Mucosa of descending colon (tissue), 3 donors: ENCODE data around the gene RPL39. TPM values are rescaled to one million over a fixed set of nuclear protein-coding genes. Genes with fewer than 3 reads are reported as not detected.
A peak's percentile ranks its signal among the peaks of the same experiment; 100 is the strongest.
"Not testable (repeated sequence)": the region's sequence is repeated elsewhere in the genome, so short reads cannot be mapped to it uniquely, and the experiment has no call there.

Source experiments
- ATAC-seq: fragments of 200-7000 bp; cut with Tn5 transposase; one replicate; pipeline ENCODE4 v1.9.1; 2020; ENCODE audit warnings: mild to moderate bottlenecking, moderate library complexity
- DNase-seq, 3 donors: peaks; one replicate each; pipeline ENCODE4 v3.0.0-alpha.2; 2020
- H3K36me3 ChIP-seq: fragments of 200-600 bp; one replicate; pipeline ENCODE4 v1.8.0; 2021; ENCODE audit warnings: low read depth, mild to moderate bottlenecking
- H3K4me1 ChIP-seq: fragments of 200-600 bp; one replicate; pipeline ENCODE4 v1.8.0; 2021; ENCODE audit warnings: low read depth, mild to moderate bottlenecking
- H3K4me3 ChIP-seq: fragments of 200-600 bp; one replicate; pipeline ENCODE4 v1.8.0; 2021; ENCODE audit warnings: mild to moderate bottlenecking
- H3K9me3 ChIP-seq: fragments of 200-600 bp; one replicate; pipeline ENCODE4 v1.8.0; 2021; ENCODE audit warnings: mild to moderate bottlenecking
- CTCF ChIP-seq: fragments of 200-600 bp; IDR thresholded peaks from one replicate; pipeline ENCODE4 v1.8.0; 2022; ENCODE audit warnings: antibody characterized with exemption, mild to moderate bottlenecking
- intact Hi-C, 2 donors: fragments of 100-400 bp; cut with DNase I in 1 of 2; cut with micrococcal nuclease in 1 of 2; formaldehyde crosslinking; loops; one replicate each; pipeline versions ENCODE4 v1.11.0 to v1.11.1; 2022; cut with DNase I, micrococcal nuclease
- total RNA-seq, 3 donors: library from RNA; stranded (reverse); fragmentation: NEBNext Ultra II Directional in 2 of 3; extraction: Animal tissue kit (Norgen Biotek cat#: 25700) in 2 of 3; gene quantifications; one replicate each; pipeline versions ENCODE4 v1.2.1 to v1.2.4, GENCODE V29; 2021 to 2023
- donor health status: DM: no; HTN: no; CAD: no; lungs with moderate emphysema.
- donor health status: DM: no; HTN: no; CAD: no.
- donor health status: DM: no; HTN: yes; CAD: no.

RPL39 gene
- total RNA-seq, 3 donors from 2014 or later: 1,241 to 1,374 (median 1,261) TPM

DNA sequence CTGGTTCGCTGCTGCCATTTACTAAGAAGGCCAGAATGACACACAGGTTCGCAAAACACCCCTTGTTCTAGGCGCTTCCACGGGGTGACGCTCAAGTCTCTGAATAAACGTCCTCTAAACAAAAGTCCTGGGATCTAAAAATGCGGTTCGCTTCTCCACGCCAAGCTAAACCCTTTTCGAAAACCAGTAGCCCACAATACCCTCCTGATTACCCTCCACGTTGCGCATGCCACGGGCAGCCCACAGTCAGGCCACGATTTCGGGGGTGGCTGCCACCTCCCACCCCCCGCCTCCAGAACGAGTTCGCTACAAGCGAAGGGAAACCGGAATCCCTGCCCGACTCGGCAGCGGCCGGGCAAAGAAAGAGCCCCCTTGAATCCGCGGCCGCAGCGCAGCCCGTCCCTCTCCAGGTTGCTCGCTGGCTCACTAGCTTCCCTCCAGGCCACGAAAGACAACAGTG, 423 bp downstream of the RPL39 start:
- Histone ChIP-seq H3K9me3 (no peaks in the 10 kb centered on the region), H3K4me3 (peak overlapping the region; percentile 46), H3K4me1 (peaks cover 17% of the 10 kb centered on the region), H3K36me3 (no peaks in the 10 kb centered on the region)
- peak in 2 of 3 donors; percentile 44 to 54 for DNase-seq
- ATAC-seq: peak; percentile 32
- no peak for TF ChIP-seq CTCF
- intact Hi-C loops: no loop called here

DNA sequence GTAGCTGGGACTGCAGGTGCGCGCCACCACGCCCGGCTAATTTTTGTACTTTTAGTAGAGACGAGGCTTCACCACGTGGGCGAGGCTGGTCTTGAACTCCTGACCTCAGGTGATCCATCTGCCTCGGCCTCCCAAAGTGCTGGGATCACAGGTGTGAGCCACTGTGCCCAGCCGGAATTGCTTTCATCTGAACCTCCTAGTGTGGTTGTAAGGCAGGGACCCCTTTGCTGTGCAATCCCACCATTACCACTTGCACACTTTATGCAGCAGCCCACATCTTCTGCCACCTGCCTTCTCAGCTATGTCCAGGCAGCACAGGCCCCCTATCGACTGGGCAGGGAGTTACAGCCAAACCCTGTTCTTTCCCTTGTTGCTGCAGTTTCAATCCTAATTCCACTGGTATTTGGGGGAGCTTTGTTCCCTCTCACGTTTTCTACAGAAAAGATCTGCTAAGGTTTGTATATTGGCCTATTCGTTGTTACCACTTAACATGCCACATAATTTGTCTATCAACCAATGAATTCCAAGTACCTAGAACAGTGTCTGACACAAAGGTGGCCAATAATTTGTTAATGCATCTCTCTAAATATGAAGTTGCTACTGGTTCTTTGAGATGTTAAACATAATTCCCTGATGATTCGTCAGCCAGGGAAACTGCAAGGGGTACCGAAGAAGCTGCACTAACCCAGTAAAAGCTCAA, 6.5 kb downstream of the RPL39 start:
- intact Hi-C loops: no loop called here
- TF ChIP-seq CTCF: no peak
- peak in 2 of 3 donors; percentile 48 to 49 for DNase-seq

GRCh38 chrX:119783026-119783425, 8.4 kb downstream of the RPL39 start:
- H3K9me3 ChIP-seq: no peaks in the 10 kb centered on the region
- DNase-seq (no peak), ATAC-seq (peak; percentile 27)
- peaks cover 4% of the 10 kb centered on the region for H3K4me1 ChIP-seq
- intact Hi-C loops: no loop called here
- no peak overlapping the region for H3K4me3 ChIP-seq
- no peak for TF ChIP-seq CTCF
- no peaks in the 10 kb centered on the region for H3K36me3 ChIP-seq

More for the DNA sequence above, 6.5 kb downstream of the RPL39 start:
- no peaks in the 10 kb centered on the region for H3K9me3 ChIP-seq
- no peaks in the 10 kb centered on the region for H3K36me3 ChIP-seq
- H3K4me3 ChIP-seq: no peak overlapping the region
- ATAC-seq: peak; percentile 77
- H3K4me1 ChIP-seq: peaks cover 14% of the 10 kb centered on the region

DNA sequence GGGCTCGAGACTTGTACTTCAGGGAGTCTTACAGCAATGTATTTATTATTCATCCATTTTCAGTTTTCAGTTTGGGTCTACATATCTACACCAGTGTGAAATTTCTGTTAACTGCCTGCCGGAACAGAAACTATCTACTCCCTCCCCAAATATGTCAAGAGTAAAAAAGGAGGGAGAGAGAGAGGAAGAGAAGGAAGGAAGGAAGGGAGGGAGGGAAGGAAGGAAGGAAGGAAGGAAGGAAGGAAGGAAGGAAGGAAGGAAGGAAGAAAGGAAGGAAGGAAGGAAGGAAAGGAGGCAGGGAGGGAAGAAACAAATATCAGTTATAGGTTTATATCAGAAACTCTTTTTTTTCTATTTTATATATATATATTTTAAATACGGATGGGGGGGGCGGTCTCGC, 12.6 kb downstream of the RPL39 start:
- no peaks in the 10 kb centered on the region for H3K36me3 ChIP-seq
- TF ChIP-seq CTCF: no peak
- H3K9me3 ChIP-seq: no peaks in the 10 kb centered on the region
- no peaks in the 10 kb centered on the region for H3K4me1 ChIP-seq
- ATAC-seq: no peak
- intact Hi-C loops: no loop called here
- DNase-seq: no peak
- H3K4me3 ChIP-seq: no peak overlapping the region

GRCh38 chrX:119775517-119776238, 15.8 kb downstream of the RPL39 start:
- Histone ChIP-seq H3K36me3 (no peaks in the 10 kb centered on the region), H3K9me3 (no peaks in the 10 kb centered on the region), H3K4me1 (no peaks in the 10 kb centered on the region), H3K4me3 (no peak overlapping the region)
- ATAC-seq: peak; percentile 19
- no peak for TF ChIP-seq CTCF
- DNase-seq: no peak
- intact Hi-C loops: no loop called here

DNA sequence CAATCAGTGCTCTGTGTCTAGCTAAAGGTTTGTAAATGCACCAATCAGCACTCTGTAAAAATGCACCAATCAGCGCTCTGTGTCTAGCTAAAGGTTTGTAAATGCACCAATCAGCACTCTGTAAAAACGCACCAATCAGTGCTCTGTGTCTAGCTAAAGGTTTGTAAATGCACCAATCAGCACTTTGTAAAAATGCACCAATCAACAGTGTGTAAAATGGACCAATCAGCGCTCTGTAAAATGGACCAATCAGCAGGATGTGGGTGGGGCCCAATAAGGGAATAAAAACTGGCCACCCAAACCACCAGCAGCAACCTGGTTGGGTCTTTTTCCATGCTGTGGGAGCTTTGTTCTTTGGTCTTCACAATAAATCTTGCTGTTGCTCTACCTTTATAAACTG, 22.0 kb downstream of the RPL39 start:
- H3K4me1 ChIP-seq, H3K9me3 ChIP-seq, H3K4me3 ChIP-seq, intact Hi-C loops, ATAC-seq, H3K36me3 ChIP-seq, DNase-seq: not testable (repeated sequence)

GRCh38 chrX:119768436-119768835, 23.0 kb downstream of the RPL39 start:
- H3K9me3 ChIP-seq, H3K4me1 ChIP-seq, DNase-seq, intact Hi-C loops, ATAC-seq, H3K4me3 ChIP-seq, H3K36me3 ChIP-seq: not testable (repeated sequence)
